ENCODE results near the gene MEX3D.
"Not testable (repeated sequence)": the region's sequence is repeated elsewhere in the genome, so short reads cannot be mapped to it uniquely, and the experiment has no call there.

Gene MEX3D

GRCh38 chr19:1570836-1571235 lies 2.7 kb upstream of the MEX3D start:
- DNase-seq, result no peak

DNA sequence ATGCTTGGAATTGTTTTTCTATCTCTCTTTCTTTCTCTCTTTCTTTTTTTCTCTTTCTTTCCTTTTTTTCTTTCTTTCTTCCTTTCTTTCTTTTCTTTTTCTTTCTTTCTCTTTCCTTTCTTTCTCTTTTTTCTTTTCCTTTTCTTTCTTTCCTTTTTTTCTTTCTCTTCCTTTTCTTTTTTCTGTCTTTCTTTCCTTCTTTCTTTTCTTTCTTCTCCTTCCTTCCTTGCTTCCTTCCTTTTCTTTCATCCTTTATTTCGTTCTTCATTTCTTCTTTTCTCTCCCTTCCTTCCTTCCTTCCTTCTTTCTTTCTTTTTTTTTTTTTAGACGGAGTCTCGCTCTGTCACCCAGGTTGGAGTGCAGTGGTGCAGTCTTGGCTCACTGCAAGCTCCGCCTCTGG lies 1.9 kb upstream of the MEX3D start:
- no peak for DNase-seq

DNA sequence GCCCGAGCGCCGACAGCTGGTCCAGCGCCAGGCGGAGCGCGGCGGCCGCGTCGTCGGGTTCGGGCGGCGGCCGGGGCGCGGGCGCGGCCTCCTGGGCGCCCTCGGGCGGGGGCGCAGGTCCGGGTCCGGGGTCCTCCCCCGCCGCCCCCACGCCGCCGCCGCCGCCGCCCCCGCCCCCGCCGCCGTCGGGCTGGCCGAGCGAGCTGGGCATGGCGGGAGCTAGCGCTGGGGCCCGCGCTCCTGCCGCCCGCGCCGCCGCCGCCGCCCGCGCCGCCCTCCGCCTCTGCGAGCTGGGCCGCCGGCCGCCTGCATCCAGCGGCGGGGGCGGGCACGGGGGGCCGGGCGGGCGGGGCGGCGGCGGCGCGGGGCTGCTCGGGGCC lies 287 bp downstream of the MEX3D start:
- no peak for DNase-seq

GRCh38 chr19:1567116-1567847 lies 843 bp downstream of the MEX3D start:
- DNase-seq, result no peak

- no peak for DNase-seq
Measured at GRCh38 chr19:1566392-1567115, 1.6 kb downstream of the MEX3D start.

- DNase-seq, result no peak
Measured at GRCh38 chr19:1563251-1563650, 4.9 kb downstream of the MEX3D start.

DNA sequence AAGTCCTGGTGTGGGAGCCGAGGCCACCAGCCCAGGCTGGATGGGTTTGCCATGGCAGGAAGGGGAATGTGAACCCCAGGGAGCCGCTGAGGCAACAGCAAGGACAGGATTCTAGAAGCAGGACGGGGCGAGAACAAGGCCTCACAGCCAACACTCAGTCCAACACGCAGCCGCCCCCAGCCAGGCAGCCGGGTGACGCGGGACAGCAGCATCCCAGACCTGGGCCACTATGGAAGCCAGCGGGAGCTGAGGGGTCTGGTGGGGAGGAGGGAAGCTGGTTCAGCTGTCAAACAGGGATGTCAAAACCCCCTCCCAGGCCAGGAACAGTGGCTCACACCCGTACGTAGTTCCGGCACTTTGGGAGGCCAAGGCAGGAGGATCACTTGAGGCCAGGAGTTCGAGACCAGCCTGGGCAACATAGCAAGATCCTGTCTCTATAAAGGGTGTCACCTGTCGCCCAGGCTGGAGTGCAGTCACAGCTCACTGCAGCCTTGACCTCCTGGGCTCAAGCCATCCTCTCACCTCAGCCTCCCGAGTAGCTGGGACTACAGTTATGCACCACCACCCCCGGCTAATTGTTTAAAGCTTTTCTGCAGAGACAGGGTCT lies 6.8 kb downstream of the MEX3D start:
- DNase-seq, result no peak

GRCh38 chr19:1560286-1560882 lies 7.7 kb downstream of the MEX3D start:
- no peak for DNase-seq

- no peak for DNase-seq
Measured at GRCh38 chr19:1558552-1558951, 9.6 kb downstream of the MEX3D start.

DNA sequence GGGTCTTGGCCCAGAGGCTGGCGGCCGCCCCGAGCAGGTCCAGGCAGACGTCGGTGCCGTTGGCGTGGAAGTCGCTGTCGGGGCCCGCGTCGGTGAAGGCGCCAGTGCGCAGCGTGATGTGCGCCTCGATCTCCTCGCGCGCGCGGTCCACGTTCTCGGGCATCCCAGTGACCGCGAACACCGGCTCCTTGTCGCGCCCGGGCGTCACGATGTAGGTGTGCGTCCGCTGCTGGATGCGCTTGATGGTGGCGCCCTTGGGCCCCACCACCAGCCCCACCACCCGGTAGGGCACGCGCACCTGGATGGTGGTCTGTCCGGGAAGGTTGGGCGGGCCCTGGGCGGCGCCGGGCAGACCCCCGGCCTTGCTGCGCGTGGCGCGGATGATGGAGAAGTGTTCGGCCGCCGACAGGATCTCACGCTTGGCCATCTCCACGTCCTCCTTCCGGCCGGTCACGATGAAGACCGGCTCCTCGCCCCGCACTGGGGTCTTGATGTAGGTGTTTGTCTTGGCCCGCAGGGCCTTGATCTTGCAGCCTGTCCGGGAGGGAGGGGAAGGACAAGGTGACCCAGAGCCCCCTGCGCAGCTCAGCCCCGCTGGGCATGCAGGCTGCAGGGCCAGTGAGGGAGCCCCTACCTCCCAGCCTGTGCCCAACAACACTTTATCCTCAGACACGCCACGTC lies 11.6 kb downstream of the MEX3D start:
- DNase-seq, result no peak

DNA sequence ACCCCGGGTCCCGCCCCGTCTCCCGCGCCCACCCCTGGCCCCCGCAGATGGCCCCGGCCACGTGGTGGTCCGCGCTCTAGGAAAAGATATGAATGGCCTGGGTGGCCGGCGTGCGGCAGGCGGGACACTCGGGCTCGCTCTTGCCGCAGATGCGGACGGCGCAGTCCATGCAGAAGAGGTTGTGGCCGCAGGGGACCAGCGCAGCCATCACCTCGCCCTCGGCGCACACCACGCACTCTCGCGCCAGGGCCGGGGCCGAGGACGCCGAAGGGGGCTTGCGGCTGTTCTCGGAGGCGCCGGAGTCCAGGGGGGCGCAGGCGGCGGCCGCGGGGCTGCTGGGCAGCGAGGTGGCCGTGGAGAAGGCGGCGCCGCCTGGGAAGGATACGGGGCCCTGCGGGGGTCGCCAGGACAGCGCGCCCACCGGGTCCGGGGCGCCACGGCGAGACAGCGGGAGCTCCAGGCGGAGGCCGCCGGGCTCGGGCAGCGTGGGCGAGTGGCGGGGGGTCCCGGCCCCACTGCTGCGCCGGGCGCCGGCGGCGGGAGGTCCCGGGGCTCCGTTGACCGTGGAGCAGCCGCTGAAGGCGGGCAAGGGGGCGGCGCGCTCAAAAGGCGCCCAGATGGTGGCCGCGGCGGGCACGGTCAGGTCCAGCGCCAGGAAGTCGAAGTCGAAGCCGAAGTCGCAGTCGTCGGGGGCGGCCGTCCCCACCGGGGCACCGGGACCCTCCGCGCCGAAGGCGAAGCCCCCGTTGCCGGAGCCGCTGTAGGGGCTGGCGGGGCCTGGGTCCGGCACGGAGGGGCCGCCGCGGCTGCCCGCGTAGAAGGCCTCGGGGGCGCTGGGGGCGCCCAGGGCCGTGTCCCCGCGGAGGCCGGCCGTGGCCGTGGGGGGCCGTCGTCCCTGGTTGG lies 12.4 kb downstream of the MEX3D start:
- DNase-seq, result no peak

DNA sequence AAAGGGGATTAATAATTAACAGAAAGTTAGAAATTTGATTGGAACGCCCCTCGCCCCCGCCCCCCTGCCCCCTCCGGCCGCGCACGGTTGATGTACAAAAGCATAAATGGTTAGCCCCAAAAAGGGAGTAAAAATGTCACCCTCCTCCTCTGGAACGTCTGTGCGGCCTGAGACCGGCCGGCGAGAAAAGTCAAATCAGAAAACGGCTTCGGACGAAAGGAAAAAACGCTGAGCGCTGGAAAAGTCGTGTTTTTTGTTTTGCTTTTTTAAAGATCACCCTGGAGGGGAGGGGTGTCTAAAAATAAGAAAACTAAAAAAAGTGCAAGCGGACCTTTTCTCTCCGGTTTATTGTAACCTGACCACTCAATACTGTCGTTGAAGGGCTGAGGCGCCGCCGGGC lies 13.2 kb downstream of the MEX3D start:
- no peak for DNase-seq

DNA sequence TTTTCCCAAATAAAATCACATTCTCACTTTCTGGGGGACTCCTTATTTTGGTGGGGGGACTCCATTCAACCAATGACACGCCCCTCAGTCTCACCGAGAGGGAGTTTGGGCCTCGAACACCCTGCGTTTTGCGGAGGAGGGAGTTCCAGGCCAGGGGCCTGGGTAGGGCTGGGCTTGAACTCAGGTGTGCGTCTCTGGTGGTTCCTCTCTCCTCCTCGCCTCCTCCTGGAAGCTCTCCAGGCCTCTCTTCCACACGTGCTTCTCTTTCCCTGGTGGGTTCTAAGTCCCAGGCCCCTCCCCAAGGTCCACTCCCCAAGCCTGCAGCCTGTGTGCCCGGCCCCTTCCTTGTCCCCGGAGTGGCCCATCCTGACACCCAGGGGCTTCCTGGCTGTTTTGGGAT lies 14.7 kb downstream of the MEX3D start:
- no peak for DNase-seq

- no peak for DNase-seq
Measured at GRCh38 chr19:1551068-1552040, 16.8 kb downstream of the MEX3D start.

- DNase-seq, result no peak
Measured at GRCh38 chr19:1549332-1549945, 18.7 kb downstream of the MEX3D start.

GRCh38 chr19:1540365-1540925 lies 27.7 kb downstream of the MEX3D start:
- DNase-seq, result no peak

- not testable (repeated sequence) for DNase-seq
Measured at GRCh38 chr19:1539749-1540148, 28.4 kb downstream of the MEX3D start.

DNA sequence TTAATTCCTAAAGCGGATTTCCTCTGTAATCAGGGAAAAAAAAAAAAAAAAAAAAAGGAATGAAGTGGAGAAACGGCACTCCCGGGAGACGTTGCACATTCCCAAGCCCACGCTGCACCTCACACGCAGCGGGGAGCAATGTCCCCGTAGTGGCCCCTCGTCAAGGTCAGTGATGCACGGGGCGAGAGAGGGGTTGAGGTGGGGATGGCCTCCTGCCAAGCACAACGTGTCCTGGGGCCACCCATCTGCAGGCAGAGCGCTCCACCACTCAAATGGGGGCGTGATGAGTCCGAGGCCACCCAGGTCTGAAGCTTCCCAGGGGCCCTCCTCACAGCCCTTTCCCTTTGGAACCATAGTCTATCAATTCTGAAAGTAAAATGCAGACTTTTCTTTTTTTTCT lies 29.1 kb downstream of the MEX3D start:
- DNase-seq, result no peak

DNA sequence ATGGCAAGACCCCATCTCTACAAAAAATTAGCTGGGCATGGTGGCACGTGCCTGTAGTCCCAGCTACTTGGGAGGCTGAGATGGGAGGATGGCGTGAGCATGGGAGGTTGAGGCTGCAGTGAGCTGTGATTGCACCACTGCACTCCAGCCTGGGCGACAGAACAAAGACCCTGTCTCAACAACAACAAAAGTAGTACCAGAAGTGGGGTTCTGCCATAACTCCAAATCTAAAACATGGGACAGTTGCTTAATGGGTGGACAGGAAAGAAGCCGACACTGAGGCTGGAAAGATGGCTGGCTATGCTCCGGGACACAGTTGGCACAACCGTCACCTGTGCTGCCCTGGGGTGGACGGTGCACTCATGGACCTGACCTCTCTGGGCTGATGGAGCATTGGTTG lies 32.4 kb downstream of the MEX3D start:
- DNase-seq, result not testable (repeated sequence)

DNA sequence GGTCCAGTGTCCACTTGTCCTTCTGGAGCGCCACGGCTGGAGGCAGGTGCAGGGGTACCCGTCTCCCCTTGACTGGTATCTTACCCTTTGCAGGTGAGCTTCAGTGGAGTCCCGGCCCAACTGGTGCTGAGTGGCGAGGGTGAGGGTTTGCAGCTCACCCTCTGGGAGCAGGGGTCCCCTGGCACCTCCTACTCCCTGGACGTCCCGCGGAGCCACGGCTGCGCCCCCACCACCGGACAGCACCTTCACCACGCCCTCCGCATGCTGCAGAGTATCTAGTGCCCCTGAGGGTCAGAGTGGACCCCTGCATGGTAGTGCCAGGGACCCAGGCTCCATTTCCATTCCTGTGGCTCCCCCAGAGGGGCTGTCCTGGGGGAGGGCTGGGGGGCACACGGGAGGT lies 33.2 kb downstream of the MEX3D start:
- DNase-seq, result no peak
